ENCODE results near the gene HMGCS2.
A peak's percentile ranks its signal among the peaks of the same experiment; 100 is the strongest.
"Not testable (repeated sequence)": the region's sequence is repeated elsewhere in the genome, so short reads cannot be mapped to it uniquely, and the experiment has no call there.

The HMGCS2 gene

DNA sequence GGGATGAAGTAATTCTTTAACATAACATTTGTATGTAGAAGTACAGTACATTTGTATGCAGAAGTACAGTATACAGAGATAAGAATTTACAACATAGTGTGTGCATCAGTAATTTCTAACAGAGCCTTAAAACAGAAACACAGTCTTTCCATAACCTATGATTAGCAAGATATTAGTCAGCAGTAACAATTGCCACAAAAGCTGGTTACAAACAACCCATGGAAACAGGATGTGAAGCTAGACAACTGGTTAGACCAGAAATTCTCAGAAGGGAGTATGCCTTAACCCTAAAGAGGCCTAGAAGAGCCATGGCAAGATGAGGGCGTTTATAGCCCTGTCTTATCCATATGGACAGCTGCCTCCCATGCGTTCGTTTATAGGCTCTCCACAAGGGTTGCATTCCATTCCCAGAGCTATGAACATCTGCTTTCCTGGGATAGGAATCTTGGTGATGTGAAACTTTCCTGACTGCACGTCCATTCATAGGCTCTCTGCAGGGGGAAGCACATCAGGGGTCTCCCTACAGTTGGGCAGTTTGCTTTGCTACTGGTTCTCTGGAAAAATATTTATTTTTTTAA, 17.9 kb upstream of the HMGCS2 start:
- not testable (repeated sequence) for DNase-seq

DNA sequence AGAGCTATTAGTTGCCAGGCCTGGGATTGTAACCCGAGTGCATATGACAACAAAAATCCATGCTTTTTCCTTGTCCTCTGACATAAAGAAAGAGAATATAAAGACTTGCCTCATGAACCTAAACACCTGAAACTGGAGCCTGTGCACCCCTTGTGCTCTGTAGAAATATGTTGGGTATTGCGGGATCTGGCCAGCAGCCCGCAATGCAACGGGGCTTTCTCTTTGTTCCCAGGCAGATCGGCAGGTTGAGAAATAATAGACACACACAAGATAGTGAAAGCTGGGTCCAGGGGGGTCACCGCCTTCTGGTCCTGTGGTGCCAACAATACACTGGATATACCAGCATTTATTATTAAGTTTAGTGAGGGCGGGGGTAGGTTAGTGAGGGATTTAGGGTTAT, 17.3 kb upstream of the HMGCS2 start:
- not testable (repeated sequence) for DNase-seq

DNA sequence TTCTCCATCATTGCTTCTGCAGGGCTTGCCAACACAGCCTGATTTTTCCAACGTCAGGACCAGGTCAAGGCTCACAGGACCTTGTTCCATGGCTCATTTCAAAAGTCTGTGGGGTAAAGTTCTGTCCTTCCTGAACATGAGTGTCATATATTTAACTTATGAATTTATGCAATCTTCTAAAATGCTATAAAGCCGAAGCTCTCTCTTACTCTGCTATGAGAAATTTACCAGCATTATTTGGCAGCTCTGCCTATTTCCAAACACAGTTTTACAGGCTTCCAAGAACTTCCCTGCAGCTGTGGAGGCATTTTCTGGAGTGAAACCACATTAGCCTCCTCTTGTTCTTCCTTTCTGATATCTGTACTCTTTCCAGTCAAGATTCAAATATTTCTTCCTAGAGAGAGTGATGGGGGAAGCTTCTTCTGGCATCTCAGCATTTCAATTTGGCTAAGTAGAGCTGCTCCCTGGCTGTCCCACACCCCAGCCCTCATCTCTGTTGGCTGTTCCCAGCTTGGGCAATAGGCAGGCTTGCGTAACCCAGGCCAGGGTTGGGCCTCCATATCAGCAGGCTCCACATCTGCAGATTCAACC, 15.6 kb upstream of the HMGCS2 start:
- no peak for DNase-seq

DNA sequence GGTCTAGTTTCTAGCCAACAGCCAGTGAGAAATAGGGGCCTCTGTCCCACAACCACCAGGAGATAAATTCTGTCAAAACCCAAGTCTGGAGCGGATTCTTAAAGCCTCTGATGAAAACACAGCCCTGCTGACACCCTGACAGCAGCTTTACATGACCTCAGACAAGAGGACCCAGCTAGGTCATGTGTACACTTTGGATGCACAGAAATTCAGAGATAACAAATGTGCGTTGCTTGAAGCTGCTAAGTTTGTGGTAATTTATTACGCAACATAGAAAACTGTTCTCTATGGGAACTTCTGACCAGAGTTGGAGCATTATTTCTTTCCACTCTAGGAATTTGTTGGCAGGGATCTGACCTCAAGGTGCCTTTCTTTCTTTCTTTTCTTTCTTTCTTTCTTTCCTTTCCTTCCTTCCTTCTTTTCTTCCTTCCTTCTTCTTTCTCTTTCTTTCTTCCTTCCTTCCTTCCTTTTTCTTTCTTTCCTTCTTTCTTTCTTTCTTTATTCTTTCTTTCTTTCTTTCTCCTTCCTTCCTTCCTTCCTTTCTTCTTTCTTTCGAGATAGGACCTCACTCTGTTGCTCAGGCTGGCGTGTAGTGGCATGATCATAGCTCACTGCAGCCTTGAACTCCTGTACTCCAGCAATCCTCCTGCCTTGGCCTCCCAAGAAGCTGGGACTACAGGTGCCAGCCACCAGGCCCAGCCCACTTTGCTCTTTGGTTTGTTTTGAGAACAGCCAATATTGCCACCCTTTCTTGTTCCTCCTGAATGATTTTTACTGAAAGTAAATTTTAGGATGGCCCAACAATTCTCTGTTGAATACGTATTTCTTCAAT, 14.9 kb upstream of the HMGCS2 start:
- DNase-seq, result no peak

DNA sequence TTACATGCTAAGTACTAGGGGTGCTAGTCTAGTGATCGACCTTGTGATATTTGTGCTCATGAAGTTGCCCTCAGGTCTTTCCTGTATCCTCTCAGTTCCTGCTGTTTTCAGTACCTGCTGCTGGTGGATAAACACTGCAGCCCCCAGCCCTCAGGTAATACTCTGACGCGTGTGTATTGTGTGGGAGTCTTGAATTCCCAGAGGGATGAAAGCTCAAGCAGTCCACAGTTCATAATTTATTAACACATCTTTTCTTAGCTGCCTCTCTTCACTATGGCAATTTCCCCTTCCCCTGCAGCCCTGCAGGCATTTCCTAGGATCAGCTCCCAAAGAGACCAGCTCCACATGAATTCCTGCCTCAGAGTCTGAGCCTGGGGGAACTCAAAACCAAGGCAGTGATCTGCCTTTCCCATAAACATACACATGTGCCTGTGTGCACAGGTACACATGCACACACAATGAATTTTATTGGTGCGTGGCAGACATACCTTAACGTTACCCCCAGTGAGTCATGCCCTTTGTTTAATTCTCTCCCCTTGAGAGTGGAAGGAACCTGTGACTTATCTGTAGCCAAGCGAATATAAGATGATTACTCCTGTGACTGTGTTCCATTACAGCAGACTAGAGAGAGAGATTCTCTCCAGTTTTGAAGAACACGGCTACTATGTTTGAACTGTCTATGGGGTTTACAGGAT, 14.1 kb upstream of the HMGCS2 start:
- no peak for DNase-seq

DNA sequence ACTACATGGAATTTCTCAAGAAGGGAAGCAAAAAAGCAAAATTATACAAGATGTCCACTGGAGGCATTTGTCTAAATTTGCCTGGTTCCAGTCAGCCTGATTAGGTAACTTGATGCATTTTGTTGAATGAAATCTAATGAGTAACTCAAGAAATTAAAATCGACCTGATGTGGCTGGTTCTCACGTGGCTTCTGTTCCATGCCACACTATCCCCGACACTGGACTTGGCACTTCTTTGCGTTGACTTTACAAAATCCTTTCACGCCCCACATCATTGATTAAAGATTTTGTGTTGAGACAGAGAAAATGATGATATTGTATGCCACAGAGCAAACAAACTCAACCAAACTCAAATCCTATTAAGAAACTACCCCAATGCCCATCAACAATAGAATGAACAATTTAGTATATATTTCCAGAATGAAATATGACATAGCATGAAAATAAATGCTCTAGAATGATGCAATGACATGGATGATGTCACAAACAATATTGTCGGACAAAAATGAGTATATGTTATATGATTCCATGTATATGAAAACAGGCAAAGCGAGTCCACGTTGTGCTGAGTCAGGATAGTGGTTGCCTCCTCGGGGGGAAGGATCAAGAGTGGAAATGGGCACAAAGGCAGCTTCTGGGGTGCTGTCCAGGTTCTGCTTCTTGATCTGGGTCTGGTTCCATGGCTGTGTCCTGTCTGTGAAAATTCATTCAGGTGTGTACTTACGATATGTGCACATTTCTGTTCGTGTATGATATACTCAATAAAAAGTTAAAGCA, 12.9 kb upstream of the HMGCS2 start:
- DNase-seq, result no peak

DNA sequence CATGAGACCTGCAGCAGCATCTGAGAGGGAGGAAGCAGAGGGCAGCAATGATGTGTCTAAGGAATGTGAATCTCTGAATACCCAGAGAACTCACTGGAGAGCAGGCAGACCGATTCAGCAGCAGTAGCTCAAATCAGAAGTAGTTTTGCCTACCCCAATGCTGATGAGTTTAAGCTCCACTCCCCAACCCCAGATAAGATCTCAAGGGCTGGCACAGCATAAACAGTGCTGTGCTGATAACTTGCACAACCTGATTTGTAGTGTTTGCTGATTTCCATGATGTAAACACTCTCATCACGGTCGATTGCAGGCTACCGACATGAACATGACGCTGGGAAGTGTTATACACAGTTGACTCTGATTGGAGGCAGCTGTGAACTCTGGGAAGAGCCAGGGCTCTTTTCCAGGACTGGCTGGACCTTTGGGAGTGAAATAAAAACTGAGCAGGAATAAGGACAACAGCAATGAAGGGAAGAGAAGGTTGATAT, 11.2 kb upstream of the HMGCS2 start:
- DNase-seq, result peak; percentile 78

DNA sequence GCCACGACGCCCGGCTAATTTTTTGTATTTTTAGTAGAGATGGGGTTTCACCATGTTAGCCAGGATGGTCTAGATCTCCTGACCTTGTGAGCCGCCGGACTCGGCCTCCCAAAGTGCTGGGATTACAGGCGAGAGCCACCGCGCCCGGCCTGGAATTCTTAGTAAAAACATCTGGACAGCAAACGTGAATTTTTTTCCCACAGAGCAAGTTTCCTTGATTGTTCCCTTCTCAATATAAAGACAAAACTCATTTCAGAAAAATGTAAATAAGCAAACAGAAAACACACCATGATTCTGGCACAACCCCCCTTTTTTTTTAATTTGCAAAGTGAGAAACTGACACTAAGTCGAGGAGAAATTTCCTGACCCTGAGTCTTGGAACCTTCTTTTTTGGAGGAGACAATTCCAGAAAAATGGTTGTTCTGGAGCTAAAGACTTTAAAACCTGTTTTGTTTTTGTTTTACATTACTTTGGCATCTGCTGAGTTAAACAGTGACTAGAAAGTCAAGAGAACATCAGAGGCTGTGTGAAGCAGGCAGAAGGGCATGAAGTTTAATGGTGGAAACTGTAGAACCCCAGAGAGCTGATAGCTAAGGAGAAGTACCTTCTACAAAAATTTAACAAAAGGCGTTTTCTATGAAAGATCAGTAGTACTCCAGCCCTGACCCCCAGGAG, 10.3 kb upstream of the HMGCS2 start:
- no peak for DNase-seq

DNA sequence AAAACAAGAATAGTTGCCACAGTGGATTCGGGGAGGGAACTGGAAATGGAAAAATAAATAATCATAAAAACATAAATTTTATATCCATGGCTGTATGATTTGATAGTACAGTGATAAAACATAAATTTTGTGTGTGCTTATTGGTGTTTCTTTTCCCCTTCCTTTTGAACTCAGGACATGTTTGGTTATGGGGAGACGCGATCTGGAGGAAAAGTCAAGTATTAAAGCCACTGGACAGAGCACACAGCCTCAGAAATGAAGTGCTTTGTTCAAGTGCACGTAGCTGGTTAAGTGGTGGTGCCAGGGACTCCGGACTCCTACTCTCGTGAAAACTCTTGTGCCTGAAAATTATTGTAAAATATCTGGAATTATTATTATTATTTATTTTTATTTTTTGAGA, 9.7 kb upstream of the HMGCS2 start:
- DNase-seq, result no peak

DNA sequence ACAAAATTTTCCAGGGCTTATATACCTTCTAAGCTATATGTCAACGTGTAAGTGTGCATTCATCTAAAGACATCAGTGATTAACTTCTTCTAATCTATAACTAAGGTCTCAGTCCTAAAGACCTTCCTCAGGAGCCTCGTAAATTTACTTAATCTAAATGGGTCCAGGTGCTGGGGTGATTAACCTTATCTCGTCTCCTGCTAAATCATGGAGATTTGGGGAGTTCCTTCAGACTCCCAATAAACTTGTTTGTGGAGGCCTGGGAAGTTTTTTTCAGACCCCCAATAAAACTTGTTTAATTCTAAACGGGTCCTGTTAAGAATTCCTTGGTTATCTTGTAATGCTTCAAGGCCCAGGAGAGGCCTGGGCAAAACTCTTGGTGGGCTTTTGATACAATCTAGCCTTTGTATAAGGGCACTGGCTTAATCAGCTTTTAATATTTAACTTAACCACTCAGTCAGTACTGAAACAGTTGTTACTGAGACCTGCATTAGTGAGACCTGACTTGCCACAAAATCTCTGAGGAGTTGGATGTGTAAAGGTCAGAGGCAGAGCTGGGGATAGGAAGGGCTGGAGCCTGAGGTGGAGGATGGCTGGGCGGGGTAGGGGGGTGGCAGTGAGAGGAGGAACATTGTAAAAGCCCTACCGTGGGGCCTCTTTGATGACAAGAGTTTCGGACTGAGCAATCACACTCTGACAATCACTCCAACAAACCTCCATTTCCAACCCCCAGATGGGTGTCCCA, 6.2 kb upstream of the HMGCS2 start:
- DNase-seq, result no peak

DNA sequence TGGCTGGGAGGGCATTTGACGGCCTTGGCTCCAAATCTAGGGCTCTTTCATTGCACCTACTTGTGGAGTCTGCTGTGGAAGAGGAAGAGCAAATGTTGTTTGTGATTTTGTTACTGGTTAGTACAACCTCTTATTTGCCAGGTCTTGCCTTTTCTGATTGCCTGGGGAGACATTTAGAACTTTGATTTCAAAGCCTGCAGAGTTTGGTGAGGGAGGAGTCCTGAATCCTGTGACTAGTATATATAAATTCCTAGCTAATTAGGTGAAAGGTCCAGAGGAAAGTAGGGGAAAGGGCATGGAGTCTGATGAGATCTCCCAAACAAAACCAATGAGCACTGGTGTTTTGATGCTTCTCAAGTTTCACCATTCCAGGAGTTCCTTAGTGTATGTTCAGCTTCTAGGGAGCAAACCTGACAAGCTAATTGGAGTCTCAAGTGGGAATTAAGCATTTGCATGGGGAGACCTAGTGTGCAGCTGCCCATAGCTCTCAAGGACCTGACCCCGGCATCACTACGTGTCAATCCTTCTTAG, 5.1 kb upstream of the HMGCS2 start:
- peak; percentile 58 for DNase-seq

DNA sequence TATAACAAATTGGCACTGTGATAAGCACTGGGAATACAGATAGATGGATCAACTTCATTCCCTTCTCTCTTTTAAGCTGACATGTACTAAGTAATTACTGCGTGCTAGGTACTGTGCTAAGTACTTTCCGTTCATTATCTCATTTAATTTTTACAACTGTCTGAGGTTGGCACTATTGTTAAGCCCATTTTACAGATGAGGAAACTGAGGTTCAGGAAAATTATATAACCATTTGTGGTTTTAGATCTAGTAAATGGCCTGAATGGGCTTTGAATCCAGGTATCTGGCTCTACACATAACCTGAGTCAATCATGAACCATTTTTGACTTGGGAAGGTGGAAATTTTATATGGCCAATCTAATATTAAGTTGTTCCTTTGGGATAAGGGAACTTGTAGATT, 3.6 kb upstream of the HMGCS2 start:
- no peak for DNase-seq

DNA sequence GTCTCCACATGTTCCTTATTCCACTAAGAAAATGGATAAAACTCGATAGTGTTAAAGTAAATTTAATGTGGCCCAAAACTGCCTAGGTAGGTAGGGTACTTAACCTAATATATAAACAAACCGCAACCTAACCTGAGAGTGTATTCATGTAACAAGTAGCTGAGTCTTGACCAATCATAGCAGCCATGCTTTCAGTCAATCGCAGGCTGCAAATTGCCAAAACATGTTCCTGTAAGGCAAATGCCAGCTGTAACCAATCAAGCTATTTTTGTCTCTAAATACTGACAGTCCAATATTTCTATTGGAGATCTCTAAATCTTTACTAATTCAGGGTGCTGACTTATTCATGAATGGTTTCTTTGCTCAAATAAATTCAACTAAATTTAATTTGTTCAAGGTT, 3.1 kb upstream of the HMGCS2 start:
- no peak for DNase-seq

DNA sequence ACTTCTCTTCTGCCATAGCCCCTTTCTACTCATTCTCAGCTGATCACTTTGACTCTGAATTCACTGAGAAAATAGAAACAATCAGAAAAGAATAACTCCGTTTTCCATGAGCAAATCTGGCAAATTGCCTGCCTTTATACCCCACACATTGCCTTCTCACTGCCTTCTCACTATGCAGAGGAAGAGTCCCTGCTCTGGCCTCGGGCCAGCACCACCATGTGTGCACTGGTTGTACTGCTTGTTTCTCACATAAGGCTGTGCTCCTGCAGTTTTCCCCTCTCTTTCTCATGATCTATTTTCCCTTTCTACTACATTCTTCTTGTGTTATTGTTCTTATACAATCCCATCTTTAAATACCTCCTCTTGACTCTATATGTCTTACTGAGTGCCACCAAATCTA, 2.3 kb upstream of the HMGCS2 start:
- peak; percentile 26 for DNase-seq

DNA sequence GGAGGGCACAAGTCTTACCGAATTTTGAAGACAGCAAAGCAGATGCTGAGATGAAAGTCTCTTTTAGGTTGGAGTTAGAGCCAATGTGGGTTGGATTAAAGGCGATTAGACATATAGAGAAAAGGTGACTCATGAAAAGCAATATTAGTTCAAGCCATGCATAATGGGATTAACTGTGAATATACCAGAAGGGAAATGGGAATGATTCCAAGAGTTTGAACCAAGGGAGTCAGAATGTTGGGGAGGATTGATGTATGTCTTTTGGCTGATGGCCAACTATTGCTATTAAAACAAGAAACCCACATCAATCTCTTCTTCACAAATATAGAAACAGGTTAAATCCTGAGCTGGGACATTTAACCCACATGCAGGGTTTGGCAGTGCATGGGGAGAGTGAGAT, 1.2 kb downstream of the HMGCS2 start:
- peak; percentile 13 for DNase-seq

DNA sequence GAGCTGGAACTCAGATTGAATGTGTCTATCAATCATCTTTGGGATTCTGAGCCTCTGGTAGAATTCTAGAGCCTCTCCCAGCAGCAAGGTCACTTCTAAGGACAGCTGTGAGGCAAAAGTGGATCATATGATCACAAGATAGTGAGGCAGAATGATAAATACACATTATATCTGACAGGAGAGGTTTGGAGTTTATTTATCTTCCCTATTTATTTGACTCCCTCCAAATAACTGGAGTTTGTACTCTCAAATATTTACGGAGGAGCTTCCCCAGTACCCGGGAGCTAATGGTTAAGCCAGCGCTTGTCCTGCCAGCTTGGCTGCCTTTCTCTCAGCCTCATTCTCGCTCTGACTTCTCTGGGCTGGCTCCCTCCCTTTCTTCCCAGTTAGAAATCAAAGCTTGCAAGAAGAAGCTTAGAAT, 2.3 kb downstream of the HMGCS2 start:
- DNase-seq, result no peak

DNA sequence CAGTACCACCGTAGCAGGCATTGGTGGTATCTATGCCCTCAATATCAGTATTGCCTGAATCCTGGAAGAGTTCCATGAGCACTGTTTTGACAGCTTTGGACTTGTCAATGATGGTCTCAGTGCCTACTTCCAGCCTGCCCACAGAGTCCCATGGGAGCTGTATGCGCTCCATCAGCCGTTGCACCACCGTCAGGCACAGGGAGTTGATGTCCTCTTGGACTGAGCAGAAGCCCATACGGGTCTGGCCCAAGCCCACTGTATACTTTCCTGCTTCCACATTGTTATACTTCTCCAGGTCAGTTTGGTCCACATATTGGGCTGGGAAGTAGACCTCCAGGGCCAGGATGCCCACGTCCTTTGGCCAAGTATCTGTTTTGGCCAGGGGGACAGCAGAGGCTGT, 4.5 kb downstream of the HMGCS2 start:
- DNase-seq, result no peak

DNA sequence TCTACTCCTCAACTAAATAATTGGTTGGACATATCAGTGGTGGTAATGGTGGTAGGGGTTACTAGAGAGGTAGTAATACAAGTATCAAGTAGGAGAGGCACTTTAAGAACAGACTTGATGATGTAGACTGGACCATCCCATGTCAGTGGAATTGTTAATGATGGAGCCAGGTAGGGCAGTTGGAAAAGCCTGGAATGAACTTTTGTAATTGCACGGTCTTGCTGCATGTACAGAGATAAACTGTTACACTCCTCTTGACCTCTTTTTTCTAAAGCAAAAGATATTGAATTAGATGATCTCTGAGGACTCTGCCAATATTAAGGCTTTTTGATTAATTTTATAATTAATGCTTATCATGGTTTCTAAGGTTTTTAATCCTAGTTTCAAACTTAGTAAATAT, 5.8 kb downstream of the HMGCS2 start:
- DNase-seq, result no peak

DNA sequence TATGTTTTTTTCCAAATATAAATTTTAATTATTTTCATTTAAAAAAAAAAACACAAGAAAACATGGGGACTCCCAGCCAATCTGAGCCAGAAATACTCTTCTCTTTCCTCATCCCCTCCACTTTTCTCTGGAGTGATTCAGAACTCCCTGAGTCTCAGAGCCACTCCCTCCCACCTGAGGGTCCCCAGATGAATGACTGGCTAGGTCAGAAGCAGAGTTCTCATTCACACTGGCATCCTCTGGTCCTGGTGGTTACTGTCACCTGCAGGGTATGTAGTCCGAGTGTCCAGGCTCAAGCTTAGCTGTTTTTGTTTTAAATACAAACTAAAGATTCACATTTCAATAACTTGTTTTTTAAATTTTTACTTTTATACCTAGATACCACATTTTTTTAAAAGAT, 6.3 kb downstream of the HMGCS2 start:
- no peak for DNase-seq

DNA sequence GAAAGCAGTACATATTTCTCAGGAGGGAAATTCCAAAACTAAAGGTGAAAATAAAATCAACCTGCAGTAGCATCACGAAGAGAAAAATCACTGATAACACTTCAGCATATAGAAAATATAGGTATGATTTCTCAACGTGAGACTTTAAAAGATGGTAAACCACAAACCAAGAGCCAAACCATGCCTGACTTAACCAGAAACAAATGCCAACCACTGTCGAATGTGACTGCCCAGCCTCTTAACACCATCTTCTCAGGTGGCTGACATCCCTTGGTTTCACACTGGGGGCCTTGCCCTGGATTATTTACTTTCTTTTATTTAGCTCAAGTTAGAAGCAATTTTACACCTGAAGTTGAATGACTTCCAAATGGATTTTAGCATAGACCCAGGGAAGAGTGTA, 10.1 kb downstream of the HMGCS2 start:
- no peak for DNase-seq

DNA sequence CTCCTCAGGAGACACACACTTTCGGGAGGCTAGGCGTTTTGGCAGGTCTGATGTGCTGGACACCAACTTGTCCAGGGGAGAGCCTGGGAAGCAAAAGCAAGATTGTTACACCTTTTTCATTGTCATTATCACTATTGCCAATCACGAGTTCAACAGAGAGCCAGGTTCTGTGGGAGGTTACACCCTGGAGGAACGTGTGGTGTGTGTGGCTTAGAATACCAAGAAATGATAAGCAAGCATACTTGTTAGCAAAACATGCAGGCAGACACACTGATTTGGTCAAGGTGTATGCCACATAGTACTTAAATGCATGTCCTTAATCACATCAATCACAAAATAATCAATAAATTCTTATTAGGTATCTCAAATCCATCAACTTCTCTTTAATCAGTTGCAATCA, 16.1 kb downstream of the HMGCS2 start:
- DNase-seq, result no peak
